Right lobe of liver (tissue), 4 donors: ENCODE data around the gene ADARB2.

Source experiments
- POLR2A ChIP-seq: fragments of 450-650 bp; IDR thresholded peaks from one replicate; pipeline ENCODE4 v1.6.1; 2017; ENCODE audit warnings: antibody characterized with exemption, mild to moderate bottlenecking
- TF ChIP-seq, protein P1 (sequence below), 4 donors: fragments of 200-600 bp in 3 of 4; fragments of 450-650 bp in 1 of 4; IDR thresholded peaks; one replicate each; pipeline versions ENCODE4 v1.5.1 to v1.8.0; 2016 to 2022; ENCODE audit warnings: antibody characterized with exemption in 4 of 4, mild to moderate bottlenecking in 2 of 4
- donor health status: DM: no; HTN: no; CAD: no.
- donor health status: DM: no; HTN: no; CAD: no.
- donor health status: DM: no; HTN: yes; CAD: no.

DNA sequence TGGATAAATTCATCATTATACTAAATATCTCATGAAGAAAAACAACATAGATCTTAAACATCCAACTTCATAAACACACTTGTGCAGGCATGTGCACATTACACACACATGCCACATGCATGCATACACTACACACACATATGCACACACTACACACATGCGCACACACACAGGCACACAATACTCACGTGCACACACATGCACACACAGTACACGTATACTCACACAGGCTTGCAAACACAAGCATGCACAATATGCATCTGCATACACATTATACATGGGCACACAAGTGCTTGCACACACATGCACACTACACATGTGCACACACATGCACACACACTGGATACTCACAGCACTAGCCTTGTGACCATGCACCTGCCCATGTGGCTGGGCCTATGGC is 105.2 kb downstream of the ADARB2 start:
- TF ChIP-seq, protein P1, sequence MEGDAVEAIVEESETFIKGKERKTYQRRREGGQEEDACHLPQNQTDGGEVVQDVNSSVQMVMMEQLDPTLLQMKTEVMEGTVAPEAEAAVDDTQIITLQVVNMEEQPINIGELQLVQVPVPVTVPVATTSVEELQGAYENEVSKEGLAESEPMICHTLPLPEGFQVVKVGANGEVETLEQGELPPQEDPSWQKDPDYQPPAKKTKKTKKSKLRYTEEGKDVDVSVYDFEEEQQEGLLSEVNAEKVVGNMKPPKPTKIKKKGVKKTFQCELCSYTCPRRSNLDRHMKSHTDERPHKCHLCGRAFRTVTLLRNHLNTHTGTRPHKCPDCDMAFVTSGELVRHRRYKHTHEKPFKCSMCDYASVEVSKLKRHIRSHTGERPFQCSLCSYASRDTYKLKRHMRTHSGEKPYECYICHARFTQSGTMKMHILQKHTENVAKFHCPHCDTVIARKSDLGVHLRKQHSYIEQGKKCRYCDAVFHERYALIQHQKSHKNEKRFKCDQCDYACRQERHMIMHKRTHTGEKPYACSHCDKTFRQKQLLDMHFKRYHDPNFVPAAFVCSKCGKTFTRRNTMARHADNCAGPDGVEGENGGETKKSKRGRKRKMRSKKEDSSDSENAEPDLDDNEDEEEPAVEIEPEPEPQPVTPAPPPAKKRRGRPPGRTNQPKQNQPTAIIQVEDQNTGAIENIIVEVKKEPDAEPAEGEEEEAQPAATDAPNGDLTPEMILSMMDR (IDR thresholded peaks at IDR 0.05), result no peak
- TF ChIP-seq POLR2A, result no peak
